ENCODE results near the gene TBC1D22A. TPM values are rescaled to one million over a fixed set of nuclear protein-coding genes. Genes with fewer than 3 reads are reported as not detected.

Gene TBC1D22A
- total RNA-seq, 1 donor from 2014 or later = 18.9 TPM

GRCh38 chr22:46895753-46896152, 133.3 kb downstream of the TBC1D22A start:
- no peak for TF ChIP-seq CTCF (IDR thresholded peaks at IDR 0.05)
- no peak overlapping the region for H3K4me3 Mint-ChIP-seq (ENCODE audit: unreplicated experiment)
- DNase-seq (ENCODE audit: low spot score) = no peak
- H3K36me3 Mint-ChIP-seq (ENCODE audit: low read depth) = peaks cover 14% of the 10 kb centered on the region
- no peaks in the 10 kb centered on the region for H3K9me3 Mint-ChIP-seq (ENCODE audit: low read depth)
- no peak overlapping the region for H3K27ac Mint-ChIP-seq (ENCODE audit: unreplicated experiment)
- H3K27me3 Mint-ChIP-seq (ENCODE audit: low read depth) = no peaks in the 10 kb centered on the region
- no peaks in the 10 kb centered on the region for H3K4me1 Mint-ChIP-seq (ENCODE audit: low read depth)

GRCh38 chr22:46896166-46896565, 133.7 kb downstream of the TBC1D22A start:
- no peak for DNase-seq (ENCODE audit: low spot score)
- Mint-ChIP-seq H3K9me3 (ENCODE audit: low read depth) (no peaks in the 10 kb centered on the region), H3K36me3 (ENCODE audit: low read depth) (peaks cover 14% of the 10 kb centered on the region), H3K4me3 (ENCODE audit: unreplicated experiment) (no peak overlapping the region), H3K4me1 (ENCODE audit: low read depth) (no peaks in the 10 kb centered on the region), H3K27ac (ENCODE audit: unreplicated experiment) (no peak overlapping the region), H3K27me3 (ENCODE audit: low read depth) (no peaks in the 10 kb centered on the region)
- no peak for TF ChIP-seq CTCF (IDR thresholded peaks at IDR 0.05)

- H3K9me3 Mint-ChIP-seq (ENCODE audit: low read depth) = no peaks in the 10 kb centered on the region
- DNase-seq (ENCODE audit: low spot score) = no peak
- H3K27ac Mint-ChIP-seq (ENCODE audit: unreplicated experiment) = no peak overlapping the region
- H3K4me3 Mint-ChIP-seq (ENCODE audit: unreplicated experiment) = no peak overlapping the region
- no peak for TF ChIP-seq CTCF (IDR thresholded peaks at IDR 0.05)
- H3K36me3 Mint-ChIP-seq (ENCODE audit: low read depth) = peaks cover 14% of the 10 kb centered on the region
- no peaks in the 10 kb centered on the region for H3K27me3 Mint-ChIP-seq (ENCODE audit: low read depth)
- no peaks in the 10 kb centered on the region for H3K4me1 Mint-ChIP-seq (ENCODE audit: low read depth)
Observed at GRCh38 chr22:46896568-46897245, 134.3 kb downstream of the TBC1D22A start.

- Mint-ChIP-seq H3K27me3 (ENCODE audit: low read depth) (no peaks in the 10 kb centered on the region), H3K9me3 (ENCODE audit: low read depth) (no peaks in the 10 kb centered on the region), H3K4me3 (ENCODE audit: unreplicated experiment) (no peak overlapping the region), H3K4me1 (ENCODE audit: low read depth) (no peaks in the 10 kb centered on the region), H3K27ac (ENCODE audit: unreplicated experiment) (no peak overlapping the region), H3K36me3 (ENCODE audit: low read depth) (peaks cover 14% of the 10 kb centered on the region)
- no peak for TF ChIP-seq CTCF (IDR thresholded peaks at IDR 0.05)
- DNase-seq (ENCODE audit: low spot score) = no peak
Observed at GRCh38 chr22:46897246-46897623, 134.8 kb downstream of the TBC1D22A start.

- no peak overlapping the region for H3K4me3 Mint-ChIP-seq (ENCODE audit: unreplicated experiment)
- no peak for DNase-seq (ENCODE audit: low spot score)
- no peak overlapping the region for H3K27ac Mint-ChIP-seq (ENCODE audit: unreplicated experiment)
- no peaks in the 10 kb centered on the region for H3K27me3 Mint-ChIP-seq (ENCODE audit: low read depth)
- H3K9me3 Mint-ChIP-seq (ENCODE audit: low read depth) = no peaks in the 10 kb centered on the region
- no peak for TF ChIP-seq CTCF (IDR thresholded peaks at IDR 0.05)
- H3K36me3 Mint-ChIP-seq (ENCODE audit: low read depth) = peaks cover 11% of the 10 kb centered on the region
- H3K4me1 Mint-ChIP-seq (ENCODE audit: low read depth) = no peaks in the 10 kb centered on the region
Observed at GRCh38 chr22:46900549-46900948, 138.1 kb downstream of the TBC1D22A start.
